Measurements from ENCODE around the gene FAM185A.
"Not testable (repeated sequence)": the region's sequence is repeated elsewhere in the genome, so short reads cannot be mapped to it uniquely, and the experiment has no call there.

Gene FAM185A

GRCh38 chr7:102833343-102833742, 84.5 kb downstream of the FAM185A start:
- DNase-seq: no peak

GRCh38 chr7:102834466-102834865, 85.7 kb downstream of the FAM185A start:
- no peak for DNase-seq

DNA sequence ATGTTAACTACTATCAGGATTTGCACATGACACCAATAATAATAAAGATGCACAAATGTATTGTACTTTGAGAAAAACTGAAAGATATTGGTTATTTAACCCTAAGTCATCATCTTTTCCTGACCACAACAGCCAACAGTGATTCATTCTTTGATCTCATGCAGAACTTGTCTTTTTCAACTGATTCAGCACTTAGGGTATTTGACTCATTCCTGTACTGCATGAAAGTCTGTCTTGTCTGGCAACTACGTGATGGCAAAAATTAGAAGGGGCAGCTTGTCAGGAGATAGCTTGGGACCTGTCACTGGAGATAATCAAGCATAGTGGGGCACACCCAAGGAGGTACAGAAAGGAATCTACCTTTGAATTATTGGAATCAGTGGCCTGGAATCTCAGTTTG, 86.2 kb downstream of the FAM185A start:
- no peak for DNase-seq

- DNase-seq: no peak
Observed at GRCh38 chr7:102836191-102836919, 87.6 kb downstream of the FAM185A start.

DNA sequence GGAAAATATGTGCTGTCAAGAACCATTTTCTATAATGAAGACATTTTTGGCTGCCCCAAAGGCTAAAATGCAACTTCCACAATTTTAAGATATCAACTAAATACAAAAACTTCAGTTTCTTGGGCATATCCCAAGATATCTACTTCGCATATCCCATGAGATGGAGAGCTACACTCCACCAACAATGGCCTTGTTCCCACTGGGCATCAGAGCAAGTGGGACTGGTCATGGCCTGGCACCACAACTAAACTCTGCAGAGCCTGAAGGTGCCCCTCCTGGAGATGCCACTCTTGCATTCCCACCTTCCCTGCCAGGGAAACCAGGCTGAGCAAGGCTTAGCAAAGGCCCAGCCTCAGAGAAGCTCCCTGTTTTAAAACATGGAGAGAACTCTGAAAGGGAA, 88.2 kb downstream of the FAM185A start:
- no peak for DNase-seq

DNA sequence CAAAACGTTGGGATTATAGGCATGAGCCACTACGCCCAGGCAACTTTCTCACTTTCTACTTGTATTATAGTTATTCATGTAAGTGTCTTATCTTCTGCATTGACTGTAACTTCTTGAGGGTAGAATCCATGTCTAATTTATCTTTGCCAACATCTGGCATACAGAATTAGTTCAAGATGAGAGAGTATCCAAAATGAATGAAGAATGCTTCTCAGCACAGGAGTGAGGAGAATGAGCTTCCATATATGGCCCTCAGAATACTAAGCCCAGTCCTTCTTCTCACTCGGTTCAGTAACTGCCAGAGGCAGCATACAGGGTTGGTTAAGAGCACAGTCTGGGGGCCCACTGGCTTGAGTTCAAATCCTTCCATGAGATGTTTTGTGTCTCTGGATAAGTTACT, 89.0 kb downstream of the FAM185A start:
- DNase-seq: no peak

GRCh38 chr7:102838572-102839101, 89.8 kb downstream of the FAM185A start:
- not testable (repeated sequence) for DNase-seq

GRCh38 chr7:102840404-102840803, 91.6 kb downstream of the FAM185A start:
- DNase-seq: no peak

GRCh38 chr7:102841290-102841689, 92.5 kb downstream of the FAM185A start:
- DNase-seq: no peak

- DNase-seq: no peak
Observed at GRCh38 chr7:102842284-102842683, 93.5 kb downstream of the FAM185A start.

DNA sequence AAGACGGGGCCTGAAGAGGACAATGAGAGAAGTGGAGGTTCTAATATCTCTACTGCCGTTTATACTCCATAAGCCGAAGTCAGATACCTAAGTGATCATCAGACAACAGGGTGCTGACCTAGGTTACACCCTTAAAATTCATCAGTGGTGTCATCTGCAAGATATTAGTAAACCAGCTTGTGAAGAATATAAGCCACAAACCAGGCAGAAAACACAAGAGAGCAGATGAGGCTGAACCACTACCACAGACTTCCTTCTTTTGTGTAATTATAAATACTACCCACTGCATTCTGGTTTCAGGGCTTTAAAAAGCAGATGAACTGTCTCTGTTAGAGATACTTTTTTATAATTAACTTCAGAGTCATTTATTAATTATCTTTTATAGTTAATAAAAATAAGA, 95.1 kb downstream of the FAM185A start:
- DNase-seq: no peak

DNA sequence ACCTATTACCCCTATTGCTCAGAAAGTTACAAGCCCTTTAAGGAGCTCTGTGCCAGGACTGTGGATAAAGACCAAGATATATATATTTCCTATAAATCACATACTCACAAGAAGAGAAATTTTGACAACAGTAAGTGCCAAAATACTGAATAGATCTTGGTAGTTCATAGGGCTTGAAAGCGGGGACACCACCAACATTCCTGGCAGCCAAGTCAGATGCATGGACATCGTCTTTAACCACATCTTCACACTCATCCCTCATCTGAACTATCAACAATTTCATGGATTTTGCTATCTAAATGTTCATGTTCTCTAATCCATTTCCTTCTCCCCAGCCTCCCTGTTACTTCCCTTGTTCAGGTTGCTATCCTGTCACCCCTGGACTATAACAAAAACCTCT, 96.5 kb downstream of the FAM185A start:
- DNase-seq: no peak

- DNase-seq: no peak
Observed at GRCh38 chr7:102849079-102849478, 100.3 kb downstream of the FAM185A start.

DNA sequence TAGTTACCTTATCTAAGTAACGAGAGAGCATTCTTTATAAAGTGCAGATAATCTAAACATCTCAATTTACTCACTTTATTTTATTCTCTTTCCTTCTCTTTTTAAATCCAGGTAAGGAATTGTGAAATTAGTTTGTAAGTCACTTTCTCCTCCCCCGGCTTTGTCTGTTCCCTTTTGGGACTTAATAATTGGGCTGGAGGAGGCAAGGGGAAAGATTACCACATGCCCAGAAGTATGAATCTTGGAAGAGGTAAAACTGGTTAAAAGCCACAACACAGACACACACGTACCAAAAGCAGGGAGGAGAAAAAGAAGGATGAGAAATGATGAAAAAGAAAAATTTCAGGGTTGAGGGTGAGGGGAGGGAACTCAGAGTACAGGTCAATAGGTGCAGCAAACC, 100.7 kb downstream of the FAM185A start:
- no peak for DNase-seq

DNA sequence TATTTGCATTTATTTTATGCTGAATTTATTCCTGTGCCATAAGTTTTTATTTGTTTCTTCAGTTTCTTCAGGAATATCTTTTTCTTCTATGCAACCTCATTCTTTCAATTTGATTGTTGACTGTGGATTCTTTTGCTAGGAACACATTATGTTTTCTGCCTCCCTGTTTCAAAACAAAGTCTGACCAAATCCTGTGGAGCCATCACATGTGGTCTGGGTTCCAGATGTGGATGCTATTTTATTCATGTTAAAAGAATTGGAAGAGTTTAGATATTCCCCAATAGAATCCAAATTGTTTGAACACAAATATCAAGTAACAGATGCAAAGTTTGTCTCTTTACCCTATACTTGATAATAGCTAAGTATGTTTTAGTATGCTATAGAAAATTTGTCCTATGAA, 107.2 kb downstream of the FAM185A start:
- DNase-seq: no peak
